ENCODE results near the gene PDP2. TPM values are rescaled to one million over a fixed set of nuclear protein-coding genes. Genes with fewer than 3 reads are reported as not detected.
A peak's percentile ranks its signal among the peaks of the same experiment; 100 is the strongest.

The PDP2 gene
- total and polyA plus RNA-seq, 2 donors (not counting 3 experiments of a cell fraction or from before 2014, with no cell fraction given): 4.4 to 9.3 TPM

GRCh38 chr16:66872559-66872942, 7.8 kb upstream of the PDP2 start:
- CTCF ChIA-PET: interaction anchor here (0.7 to 3.7 kb wide), 33 partner anchors 9 to 466 kb away, joined by 3 to 69 read pairs (median 4); partner anchors contain the start of genes CA7, CMTM2 and NAE1
- POLR2A ChIA-PET: interaction anchor here (0.7 to 1.2 kb wide), 2 partner anchors 42 to 62 kb away, joined by 3 to 6 read pairs; partner anchors contain the start of genes CIAO2B and NAE1

More at GRCh38 chr16:66872559-66872942, 7.8 kb upstream of the PDP2 start:
- Histone ChIP-seq H3K27me3 (ENCODE audit: control insufficient read depth in 2 of 2, insufficient read depth in 2 of 2, low read length in 2 of 2) (peaks cover 0 to 2% of the 10 kb centered on the region in 2 experiments), H3K4me1 (ENCODE audit: control insufficient read depth, extremely low read depth, insufficient read depth, low read length) (peaks cover 12% of the 10 kb centered on the region), H3K4me3 (replicated peaks in 1 of 3; ENCODE audit: insufficient read depth in 1 of 3, low read depth in 1 of 3, low read length in 3 of 3) (no peak overlapping the region), H3K4me2 (ENCODE audit: insufficient read depth, low read length) (peak overlapping the region; percentile 21), H4K20me1 (replicated peaks; ENCODE audit: control insufficient read depth, extremely low read depth, insufficient read depth, low read length) (no peaks in the 10 kb centered on the region), H2AFZ (ENCODE audit: low read depth, low read length) (no peak overlapping the region), H3K9ac (replicated peaks; ENCODE audit: extremely low read depth, insufficient read depth, low read length) (no peak overlapping the region), H3K9me1 (replicated peaks; ENCODE audit: control insufficient read depth, extremely low read depth, insufficient read depth, low read length) (no peaks in the 10 kb centered on the region), H3K27ac (ENCODE audit: insufficient read depth, low read depth, low read length) (no peak overlapping the region), H3K79me2 (ENCODE audit: control insufficient read depth, insufficient read depth, low read length) (no peaks in the 10 kb centered on the region), H3K9me3 (replicated peaks; ENCODE audit: control insufficient read depth, insufficient read depth, low read length) (no peaks in the 10 kb centered on the region), H3K36me3 (ENCODE audit: control insufficient read depth in 2 of 2, extremely low read depth in 1 of 2, insufficient read depth in 2 of 2, low read length in 2 of 2) (no peaks in the 10 kb centered on the region)
- intact Hi-C loops (cut with micrococcal nuclease) (no loop called here), dilution Hi-C loops (cut with MboI; ENCODE audit: extremely low pct_ligation_motif_present, low sequenced_read_pairs) (no loop called here)
- TF ChIP-seq EZH2 (IDR thresholded peaks at IDR 0.05; ENCODE audit: borderline replicate concordance, low read depth, low read length, severe bottlenecking) (no peak), FOS (IDR thresholded peaks at IDR 0.05; ENCODE audit: borderline replicate concordance, insufficient read depth, low read length) (no peak), JUN (IDR thresholded peaks at IDR 0.05; ENCODE audit: borderline replicate concordance, insufficient read depth, insufficient read length, low read depth) (no peak), POLR2AphosphoS5 (IDR thresholded peaks at IDR 0.05; ENCODE audit: insufficient read depth, low read depth, low read length) (no peak), POLR2A (IDR thresholded peaks at IDR 0.05; ENCODE audit: low read depth, low read length) (no peak), MAX (IDR thresholded peaks at IDR 0.05; ENCODE audit: insufficient read depth, insufficient read length) (no peak), GATA2 (IDR thresholded peaks at IDR 0.05; ENCODE audit: insufficient read depth, insufficient read length, low read depth, low read length) (no peak), MYC (IDR thresholded peaks at IDR 0.05; ENCODE audit: low read depth, low read length) (no peak), CTCF (IDR thresholded peaks at IDR 0.05; ENCODE audit: extremely low read depth in 1 of 2, insufficient read depth in 1 of 2, low read depth in 1 of 2, low read length in 2 of 2) (no peak)
- DNase-seq (ENCODE audit: low read depth, low spot score): no peak
- BruUV-seq (replicated peaks): no TSS peak
- no peak for FAIRE-seq
